Stimulated activated CD8-positive, alpha-beta memory T cell treated with anti-CD3 and anti-CD28 coated beads, Interleukin-4, amount 100 ng/mL, for 48 hours (primary cell): ENCODE results near the gene CPD.
"Not testable (repeated sequence)": the region's sequence is repeated elsewhere in the genome, so short reads cannot be mapped to it uniquely, and the experiment has no call there.

ENCODE experiments used
- DNase-seq: peaks from one replicate; pipeline ENCODE4 v3.0.0-alpha.2; 2020

CPD gene

DNA sequence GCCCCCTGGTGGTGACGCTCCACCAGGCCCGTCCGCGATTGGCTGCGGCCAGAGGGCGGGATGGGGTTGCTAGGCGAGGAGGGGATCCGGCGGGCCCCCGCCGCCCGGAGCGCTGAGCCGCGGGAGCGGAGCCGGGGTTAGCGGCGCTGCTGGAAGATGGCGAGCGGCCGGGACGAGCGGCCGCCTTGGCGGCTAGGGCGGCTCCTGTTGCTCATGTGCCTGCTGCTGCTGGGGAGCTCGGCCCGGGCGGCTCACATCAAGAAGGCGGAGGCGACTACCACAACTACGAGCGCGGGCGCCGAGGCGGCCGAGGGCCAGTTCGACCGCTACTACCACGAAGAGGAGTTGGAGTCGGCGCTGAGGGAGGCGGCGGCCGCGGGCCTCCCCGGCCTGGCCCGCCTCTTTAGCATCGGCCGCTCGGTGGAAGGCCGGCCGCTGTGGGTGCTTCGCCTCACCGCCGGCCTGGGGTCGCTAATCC lies at the start of gene CPD:
TSS of gene CPD (plus strand) at position 103 of the 478 bp plus-strand sequence. CDS start at position 157, 54 bp downstream.
- peak; percentile 99 for DNase-seq

DNA sequence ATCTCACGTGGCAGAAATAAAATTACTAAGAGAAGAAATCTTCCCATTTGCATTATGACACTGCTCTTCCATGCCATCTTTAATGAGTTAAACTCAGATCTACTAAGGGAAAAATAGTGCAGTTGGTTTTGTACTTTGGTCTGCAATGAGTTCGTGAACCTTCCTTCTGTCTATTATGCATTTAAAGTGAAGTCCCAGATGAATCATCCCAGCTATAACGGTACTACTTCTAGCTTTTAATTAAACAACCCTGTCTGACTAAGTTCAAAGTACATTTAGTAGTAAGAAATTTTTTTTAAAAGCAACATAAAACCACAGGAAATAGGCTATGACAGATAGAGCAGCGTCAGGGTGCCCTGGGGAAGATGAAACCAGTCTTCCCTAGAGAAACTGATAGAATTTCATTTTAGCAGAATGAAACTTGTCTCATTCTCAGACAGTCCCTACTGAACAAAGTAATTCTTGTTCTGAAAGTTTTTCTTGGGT lies 46.6 kb upstream of the CPD start:
- DNase-seq, result peak; percentile 55

DNA sequence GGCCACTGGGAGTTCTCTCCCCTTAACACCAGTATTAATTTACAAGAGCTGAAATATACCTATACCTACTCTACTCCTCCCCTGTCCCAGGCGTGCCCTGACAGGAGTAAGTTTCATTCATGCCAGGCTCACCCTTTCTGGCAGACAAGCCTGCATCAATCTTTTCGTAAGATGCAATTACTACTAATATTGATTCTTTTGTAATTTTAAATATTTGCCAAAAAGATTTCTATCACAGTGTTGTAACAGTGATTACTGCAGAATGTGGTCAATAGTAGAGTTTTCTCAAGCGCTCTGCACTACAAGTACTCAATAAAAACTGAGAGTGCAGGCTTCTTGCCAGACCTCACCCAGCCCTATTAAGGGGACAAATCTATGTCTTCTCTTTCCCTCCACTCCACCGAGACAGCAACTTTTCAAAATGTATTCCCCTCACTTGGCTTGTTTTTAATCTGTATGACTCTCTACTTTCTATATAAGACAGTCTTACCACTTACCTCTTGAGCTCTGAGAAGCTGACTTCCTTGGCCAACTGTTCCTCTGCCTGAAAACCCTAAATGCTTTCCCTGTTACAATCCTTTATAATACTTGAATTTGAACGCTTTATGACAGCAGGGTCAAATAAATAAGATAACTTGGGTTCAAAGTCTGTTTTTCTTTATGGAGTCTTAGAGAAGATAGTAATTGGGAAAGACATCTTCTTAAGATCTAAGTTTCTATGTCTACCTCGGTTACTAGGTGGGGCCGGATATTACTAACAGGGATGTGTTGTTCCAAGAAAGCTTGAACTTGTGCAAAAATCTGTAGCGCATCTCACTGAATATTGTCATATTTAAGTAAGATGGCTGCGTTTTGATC lies 45.0 kb upstream of the CPD start, which contains the start of gene TMIGD1:
TSS of gene TMIGD1 (minus strand) at position 555 of the 858 bp plus-strand sequence. CDS start 1,924 bp downstream, outside the sequence.
- no peak for DNase-seq

DNA sequence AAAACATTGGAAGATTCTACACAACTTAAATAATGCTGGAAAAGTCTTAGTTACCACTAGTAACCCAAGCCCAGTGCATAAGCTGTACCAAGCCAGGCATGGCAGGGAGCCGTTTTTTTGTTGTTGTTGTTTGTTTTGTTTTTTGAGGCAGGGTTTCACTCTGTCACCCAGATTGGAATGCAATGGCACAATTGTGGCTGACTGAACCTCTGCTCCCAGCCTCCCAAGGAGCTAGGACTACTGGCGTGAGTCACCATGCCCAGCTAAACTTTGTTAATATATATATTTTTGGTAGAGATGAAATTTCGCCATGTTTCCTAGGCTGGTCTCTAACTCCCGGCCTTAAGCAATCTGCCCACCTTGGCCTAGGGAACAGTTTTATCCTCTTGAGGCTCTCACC lies 44.3 kb upstream of the CPD start:
- no peak for DNase-seq

DNA sequence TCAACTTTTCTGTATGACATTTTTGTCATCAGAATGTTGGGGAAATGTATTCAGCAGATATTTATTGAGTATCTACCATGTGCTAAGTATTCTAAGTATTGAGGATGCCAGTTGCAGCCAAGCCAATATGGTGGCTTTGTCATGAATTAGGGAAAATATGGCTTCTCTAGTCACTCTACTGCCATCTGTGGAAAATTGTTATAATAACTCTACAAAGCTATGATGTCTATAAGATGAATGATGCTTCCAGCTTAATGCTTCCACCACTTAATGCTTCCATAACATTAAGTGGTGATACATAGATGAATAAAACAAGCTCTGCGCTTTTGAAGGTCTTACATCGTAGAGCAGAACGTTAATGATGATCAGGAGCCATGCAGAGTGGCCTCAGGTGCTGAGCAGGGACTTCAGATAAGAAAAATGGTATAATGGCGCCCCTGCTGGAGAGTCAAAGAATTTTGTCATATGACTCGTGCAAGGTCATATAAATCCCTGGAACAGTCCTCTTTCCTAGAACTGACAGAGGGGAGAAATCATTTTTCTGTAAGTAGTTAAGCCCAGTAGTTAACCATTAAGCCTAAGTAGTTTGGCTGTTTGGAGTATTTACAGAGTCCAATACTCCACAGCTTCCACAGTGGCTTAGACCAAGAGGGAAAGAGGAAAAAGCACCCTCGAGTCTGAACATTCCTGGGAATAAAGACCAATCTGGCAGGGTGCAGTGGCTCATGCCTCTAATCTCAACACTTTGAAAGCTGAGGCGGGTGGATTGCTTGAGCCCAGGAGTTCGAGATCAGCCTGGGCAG lies 42.2 kb upstream of the CPD start:
- DNase-seq, result peak; percentile 68

DNA sequence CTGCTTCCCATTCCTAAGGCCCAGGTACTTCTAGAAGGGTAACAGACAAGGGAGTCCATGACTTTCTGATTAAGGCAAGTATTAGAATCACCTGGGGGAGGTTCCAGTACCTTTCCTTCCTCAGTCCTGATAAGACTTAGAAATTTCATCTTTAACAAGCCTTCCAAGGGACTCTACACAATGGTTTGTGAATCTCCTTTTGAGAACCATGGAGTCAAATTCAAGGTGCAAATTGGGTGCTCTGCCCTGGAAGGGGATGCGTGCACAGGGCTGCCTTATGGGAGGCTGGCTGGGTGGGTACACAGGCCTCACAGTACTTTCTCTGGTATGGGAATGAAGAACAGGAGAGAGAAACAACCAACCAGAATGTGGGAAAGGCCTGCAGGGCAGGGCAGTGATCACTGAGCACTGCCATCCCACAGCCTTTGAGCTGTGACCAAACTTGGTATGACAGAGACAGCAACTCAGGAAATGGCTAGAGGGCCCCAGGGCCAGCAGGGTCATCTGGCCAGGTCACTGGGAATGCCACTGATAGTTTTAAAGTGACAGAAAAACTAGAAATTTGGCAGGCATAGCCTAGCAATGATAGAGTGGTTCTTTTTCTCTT lies 41.2 kb upstream of the CPD start:
- no peak for DNase-seq

DNA sequence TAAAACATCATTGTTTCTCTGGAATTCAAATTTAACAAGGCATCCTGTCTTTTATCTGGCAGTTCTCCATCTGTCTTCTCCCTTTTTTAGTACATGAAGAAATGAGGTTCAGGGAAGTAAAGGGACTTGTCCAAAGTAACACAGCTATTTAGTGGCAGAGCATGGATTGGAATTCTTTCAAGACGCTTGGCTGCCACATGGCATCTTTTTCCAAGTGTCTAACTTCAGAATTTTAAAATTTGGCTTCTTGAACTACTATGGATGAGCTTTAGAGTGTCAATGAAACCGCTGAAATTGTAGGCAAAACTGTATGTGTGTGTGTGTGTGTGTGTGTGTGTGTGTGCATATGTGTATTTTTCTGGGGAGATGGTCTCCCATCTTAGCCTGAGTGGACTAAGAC lies 39.6 kb upstream of the CPD start:
- DNase-seq, result no peak

DNA sequence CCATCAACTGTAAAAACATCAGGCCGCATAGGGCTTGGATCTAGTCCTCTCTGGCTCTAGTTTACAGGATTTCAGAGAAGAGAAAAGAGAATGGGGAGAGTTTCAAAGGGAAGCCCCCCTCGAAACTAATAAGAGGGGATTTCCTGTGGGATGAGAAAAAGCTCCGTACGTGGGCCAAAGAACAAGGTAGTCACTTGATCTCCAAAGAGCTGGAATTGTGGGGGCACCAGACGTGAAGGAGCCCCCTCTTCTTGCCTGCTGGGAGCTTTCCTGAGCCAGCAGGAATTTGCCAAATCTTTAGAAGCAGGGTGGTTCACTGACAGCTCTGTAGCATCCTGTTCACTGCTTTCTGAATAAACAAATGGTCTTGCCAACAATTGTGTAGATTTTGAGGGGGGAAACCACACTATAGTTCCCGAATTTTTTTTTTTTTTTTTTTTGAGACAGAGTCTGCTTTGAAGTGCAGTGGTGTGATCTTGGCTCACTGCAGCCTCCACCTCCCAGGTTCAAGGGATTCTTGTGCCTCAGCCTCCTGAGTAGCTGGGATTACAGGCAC lies 37.8 kb upstream of the CPD start:
- DNase-seq, result no peak

DNA sequence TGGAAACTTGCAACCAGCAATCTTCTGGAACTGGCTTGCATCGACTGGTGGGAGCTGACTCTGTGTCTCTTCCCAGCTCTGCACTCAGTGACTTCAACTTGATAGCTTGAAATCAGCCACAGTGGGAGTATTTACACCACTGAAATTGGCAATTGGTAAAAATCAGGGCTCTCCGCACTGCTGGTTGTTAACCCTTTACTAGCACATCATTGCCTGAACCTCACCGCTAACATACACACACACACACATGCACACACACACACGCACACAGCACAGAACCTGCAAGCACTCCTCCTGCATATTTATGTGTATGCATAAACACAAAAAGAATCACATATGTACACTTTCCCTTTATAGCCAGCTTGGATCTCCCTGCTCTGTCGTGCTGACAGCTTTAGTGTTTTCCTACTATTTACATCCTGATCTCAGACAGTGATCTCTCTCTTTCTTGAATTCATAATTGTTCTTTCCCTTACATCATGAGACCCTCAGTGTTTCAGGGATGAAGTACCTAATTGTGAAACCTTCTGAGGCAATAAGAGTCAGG lies 37.0 kb upstream of the CPD start:
- no peak for DNase-seq

DNA sequence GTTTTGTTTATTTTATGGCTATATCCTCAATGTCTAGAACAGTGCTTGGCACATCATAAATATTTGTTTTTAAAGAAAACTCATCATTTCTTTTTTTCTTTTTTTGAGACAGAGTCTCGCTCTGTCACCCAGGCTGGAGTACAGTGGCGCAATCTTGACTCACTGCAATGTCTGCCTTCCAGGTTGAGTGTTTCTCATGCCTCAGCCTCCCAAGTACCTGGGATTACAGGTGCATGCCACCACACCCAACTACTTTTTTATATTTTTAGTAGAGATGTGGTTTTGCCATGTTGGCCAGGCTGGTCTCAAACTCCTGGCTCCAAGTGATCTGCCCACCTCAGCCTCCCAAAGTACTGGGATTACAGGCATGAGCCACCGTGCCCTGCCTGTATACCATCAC lies 35.5 kb upstream of the CPD start:
- DNase-seq, result not testable (repeated sequence)

DNA sequence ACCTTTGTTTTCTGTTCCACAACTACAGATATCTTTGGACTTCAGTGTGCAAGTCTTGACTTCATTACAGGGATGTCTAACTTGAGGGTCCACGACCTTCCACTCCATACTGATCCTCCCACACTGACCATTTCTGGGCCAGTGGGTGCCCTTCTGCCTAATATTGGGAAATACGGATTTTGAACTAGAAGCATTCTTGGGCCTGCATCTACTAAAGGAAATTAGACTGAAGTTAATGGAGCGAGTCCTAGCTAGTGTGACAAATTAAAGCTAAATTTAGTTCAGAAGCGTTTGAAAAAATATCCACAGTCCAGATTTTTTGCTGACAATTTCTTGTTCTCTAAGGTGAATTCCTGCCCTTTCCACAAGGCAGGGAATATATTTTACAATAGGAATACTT lies 34.9 kb upstream of the CPD start:
- DNase-seq, result no peak

DNA sequence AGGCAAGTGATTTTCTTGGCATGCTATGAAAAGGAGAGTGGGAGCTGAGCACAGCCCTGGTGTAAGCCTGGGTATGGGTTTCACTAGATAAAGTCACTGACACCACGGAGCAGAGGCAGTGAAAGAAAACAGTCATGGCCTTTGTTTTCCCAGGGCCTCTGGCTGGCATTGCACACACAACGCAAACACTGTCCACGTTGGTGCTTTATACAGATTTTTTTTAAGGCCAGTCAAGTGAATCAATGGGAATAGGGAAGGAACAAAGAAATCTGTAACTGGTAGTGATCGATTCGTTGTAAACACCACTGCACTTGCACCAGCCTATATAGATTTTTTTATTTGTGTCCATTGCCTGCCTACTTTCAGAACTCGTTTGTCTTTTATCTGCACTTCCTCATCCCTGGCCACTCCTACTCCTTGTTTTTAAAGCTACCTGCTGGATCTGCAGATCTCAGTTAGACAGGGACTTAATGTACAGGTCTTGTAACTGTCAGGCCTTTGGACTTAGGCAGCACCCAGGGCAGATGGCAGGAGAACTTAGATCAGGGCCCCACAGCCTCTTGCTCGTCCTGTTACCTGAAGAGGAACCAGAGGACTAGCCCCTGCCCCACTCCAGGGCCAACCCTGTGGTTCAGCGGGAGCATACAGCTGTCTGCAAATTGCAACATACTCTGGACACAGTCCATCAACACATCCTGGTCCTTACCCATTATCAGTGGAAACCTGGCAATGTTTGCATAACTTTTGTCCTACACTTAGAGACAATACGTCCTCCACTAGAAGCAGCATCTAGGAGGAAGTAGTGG lies 34.2 kb upstream of the CPD start:
- no peak for DNase-seq

DNA sequence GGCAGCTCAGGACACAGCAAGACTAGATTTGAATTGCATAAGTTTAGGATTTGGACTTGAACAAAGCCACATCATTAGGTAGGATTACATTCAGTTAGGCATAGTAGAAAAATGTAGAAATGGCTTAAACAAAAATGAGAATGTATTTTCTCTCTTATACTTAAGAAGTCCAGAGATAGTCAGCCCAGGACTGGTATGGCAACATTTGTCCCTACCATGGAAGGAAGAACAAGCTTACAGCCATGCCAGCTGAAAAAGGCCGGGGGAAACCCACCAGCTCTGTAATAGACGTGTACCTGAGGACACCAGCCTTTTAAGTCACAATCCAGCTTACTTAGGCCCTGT lies 33.7 kb upstream of the CPD start:
- no peak for DNase-seq

DNA sequence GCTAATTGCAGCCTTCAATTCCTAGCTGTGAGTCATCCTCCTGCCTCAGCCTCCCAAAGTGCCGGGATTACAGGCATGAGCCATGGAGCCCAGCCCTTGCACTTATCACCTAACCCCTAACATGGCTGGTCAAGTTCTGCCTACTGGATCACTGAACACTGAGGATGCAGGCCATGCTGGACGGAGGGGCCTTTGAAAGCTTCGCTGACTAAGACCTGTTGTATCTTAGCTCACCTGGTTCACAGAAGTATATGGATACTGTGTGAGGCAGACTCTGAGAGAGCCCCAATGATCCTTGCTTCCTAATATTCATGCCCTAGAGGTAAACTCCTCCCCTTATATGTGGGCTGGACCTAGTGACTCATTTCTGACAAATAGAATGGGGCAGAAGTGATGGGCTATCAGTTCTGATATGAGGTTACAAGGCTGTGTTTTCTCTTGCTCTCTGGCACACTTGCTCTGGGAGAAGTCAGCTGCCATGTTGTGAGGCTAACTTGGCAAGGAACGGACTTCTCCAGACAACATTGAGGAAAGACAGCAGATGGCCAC lies 33.1 kb upstream of the CPD start:
- peak; percentile 40 for DNase-seq

DNA sequence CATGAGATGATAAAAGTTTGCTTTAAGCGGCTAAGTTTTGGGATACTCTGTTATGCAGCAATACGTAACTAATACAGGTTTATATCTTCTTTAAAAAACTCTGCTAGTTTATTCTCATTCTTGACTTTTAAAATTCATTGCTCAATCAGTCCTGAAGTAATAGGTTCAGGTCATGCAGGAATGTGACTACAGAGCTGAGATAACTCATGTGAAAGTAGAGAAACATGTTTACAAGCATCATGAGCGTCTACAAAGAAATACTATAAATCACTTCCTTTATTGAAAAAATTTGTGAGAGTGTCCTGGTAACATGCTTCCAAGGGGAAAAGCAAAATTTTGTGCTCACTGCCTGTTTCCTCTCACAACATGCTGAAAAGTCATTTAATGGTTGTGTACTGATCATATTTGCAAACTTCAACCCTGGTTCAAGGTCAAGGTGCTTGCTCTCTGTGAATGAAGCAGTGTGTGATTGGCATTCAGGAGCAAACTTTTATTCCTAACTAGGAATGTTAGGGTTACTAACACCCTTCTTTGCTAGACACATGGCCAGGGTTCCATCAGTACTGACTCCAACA lies 32.4 kb upstream of the CPD start:
- no peak for DNase-seq

DNA sequence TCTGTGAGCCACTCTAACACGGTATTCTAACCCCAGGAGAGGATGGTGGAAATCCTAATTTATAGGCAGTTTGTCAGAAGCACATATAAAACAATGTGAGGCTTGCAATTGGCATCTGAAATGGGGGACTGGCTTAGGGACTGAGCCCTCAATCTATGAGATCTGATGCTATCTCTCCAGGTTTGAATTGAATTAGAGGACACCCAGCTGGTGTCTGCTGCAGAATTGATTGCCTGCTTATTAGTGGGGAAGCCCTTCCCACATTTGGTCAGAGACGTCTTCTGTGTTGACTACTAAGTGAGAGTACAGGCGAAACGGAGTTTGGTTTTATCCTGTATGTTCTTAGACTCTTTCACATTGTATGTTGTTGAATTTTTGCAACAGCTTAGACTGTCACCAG lies 31.2 kb upstream of the CPD start:
- no peak for DNase-seq

DNA sequence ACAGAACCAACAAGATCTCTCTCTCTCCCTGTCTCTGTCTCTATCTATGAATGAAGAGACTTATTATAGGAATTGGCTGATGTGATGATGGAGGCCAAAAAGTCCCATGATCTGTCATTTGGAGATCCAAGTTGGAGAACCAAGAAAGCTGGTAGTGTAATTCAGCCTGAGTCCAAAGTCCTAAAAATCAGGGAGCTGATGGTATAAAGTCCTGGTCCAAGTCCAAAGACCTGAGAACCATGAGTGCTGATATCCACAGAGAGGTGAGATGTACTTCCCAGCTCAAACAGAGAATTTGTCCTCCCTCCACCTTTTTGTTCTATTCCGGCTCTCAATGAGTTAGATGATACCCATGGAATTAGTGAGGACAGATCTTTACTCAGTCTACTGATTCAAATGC lies 29.5 kb upstream of the CPD start:
- no peak for DNase-seq

DNA sequence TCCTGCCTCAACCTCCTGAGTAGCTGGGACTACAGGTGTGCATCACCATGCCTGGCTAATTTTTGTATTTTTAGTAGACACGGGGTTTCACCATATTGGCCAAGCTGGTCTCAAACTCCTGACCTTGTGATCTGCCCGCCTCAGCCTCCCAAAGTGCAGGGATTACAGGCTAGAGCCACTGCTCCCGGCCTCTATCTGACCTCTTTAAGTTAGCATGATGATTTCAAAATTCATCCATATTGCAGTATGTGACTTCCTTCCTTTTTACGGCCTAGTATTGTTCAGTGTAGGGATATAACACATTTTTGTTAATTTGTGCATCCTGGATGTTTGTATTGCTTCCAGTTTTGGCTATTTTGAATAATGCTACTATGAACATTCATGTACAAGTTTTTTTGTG lies 27.5 kb upstream of the CPD start:
- not testable (repeated sequence) for DNase-seq

DNA sequence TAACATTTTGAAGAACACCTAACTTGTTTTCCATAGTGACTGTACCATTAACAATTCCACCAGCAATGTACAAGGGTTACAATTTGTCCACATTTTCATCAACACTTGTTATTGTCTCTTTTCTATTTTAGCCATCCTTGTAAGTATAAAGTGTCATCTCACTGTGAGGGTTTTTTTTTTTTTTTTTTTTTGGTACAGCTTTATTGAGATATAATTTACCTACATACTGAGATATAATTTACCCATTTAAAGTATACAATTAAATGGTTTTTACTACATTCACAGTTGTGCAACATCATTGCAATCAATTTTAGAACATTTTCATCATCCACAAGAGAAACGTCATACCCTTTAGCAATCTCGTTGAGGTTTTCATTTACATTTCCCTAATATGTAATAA lies 27.0 kb upstream of the CPD start:
- no peak for DNase-seq

DNA sequence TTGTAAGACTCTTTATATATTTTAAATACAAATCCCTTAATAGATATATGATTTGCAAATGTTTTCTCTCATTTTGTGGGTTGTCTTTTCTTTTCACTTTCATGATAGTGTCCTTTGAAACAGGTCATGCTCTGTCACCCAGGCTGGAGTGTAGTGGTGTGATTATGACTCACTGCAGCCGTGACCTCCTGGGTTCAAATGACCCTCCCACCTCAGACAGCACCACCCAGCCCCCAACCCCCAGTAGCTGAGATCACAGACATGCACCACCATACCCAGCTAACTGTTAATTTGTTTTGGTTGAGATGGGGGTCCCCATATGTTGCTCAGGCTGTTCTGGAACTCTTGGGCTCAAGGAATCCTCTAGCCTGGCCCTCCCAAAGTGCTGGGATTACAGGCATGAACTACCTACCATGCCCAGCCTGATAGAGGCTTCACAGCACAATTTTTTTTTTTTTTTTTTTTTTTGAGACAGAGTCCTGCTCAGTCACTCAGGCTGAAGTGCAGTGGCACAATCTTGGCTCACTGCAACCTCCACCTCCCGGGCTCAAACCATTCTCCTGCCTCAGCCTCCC lies 26.4 kb upstream of the CPD start:
- no peak for DNase-seq

DNA sequence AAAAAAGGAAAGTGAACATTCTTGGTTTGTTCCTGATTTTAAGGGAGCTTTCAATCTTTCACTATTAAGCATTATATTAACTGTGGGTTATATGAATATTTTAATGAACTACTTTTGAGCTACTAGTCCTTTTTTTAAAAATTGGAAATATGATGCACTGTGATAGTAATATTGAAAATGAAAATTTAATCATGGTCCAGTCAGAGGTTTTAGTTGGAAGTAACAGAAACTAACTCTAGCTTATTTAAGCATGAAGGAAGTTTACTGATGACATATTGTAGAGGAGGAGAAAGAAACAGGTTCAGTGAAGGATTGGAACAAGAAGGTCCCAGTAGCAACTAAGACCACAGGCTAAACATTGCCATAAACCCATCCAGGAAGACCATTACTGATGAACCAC lies 24.0 kb upstream of the CPD start:
- DNase-seq, result no peak
